Vagina (tissue), 2 donors: Measurements from ENCODE around the gene TBC1D8.

ENCODE experiments used
- CTCF ChIP-seq, 3 experiments: fragments of 450-650 bp in 2 of 3; fragments of 200-600 bp in 1 of 3; sonication (generic) in 1 of 3; IDR thresholded peaks; one replicate each; pipeline ENCODE4 v1.5.1; 2017 to 2019; ENCODE audit warnings: antibody characterized with exemption in 3 of 3, mild to moderate bottlenecking in 2 of 3, moderate library complexity in 2 of 3
- POLR2A ChIP-seq, 2 donors: fragments of 450-650 bp; IDR thresholded peaks; one replicate each; pipeline ENCODE4 v1.6.1; 2017; ENCODE audit warnings: antibody characterized with exemption in 2 of 2, mild to moderate bottlenecking in 2 of 2, moderate library complexity in 2 of 2

DNA sequence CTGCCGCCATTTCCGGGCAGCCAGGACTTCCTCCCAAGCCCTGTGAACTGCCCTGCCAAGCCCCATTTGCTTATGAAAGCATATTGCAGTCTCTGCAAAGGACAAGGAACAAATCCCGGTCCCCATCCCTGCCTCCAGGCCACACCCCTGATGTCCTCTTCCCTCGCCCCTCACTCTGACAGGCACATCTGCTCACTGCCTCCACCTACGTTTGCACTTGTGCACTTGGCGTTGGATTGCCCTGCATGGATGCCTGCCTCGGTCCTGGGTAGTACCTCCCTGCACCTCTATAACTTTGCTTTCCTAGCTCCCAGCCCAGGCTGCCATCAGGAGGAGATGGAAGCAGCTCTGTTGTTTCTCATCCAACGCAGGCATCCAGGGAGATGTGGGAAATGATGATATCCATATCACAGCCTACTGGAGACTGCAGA is 168.7 kb downstream of the TBC1D8 start:
- TF ChIP-seq CTCF (IDR thresholded peaks at IDR 0.05): no peak
- TF ChIP-seq POLR2A (IDR thresholded peaks at IDR 0.05): no peak
